ENCODE measurements around the gene CCL15.
A peak's percentile ranks its signal among the peaks of the same experiment; 100 is the strongest.
"Not testable (repeated sequence)": the region's sequence is repeated elsewhere in the genome, so short reads cannot be mapped to it uniquely, and the experiment has no call there.

Gene CCL15

GRCh38 chr17:36015895-36016294, 14.5 kb upstream of the CCL15 start:
- not testable (repeated sequence) for H3K4me1 ChIP-seq (ENCODE audit: control insufficient read depth in 1 of 2, insufficient read depth in 2 of 2, low read length in 2 of 2); H3K4me3 ChIP-seq (ENCODE audit: low read depth in 1 of 2, low read length in 2 of 2); H3K27ac ChIP-seq (ENCODE audit: low read length); H3K27me3 ChIP-seq (ENCODE audit: low read depth, low read length); H3K36me3 ChIP-seq (ENCODE audit: control insufficient read depth in 1 of 2, insufficient read depth in 2 of 2, low read length in 2 of 2)
- H3K9me3 ChIP-seq (ENCODE audit: control insufficient read depth in 1 of 2, low read length in 2 of 2) = peaks cover 0 to 13% of the 10 kb centered on the region in 2 donors

GRCh38 chr17:36014946-36015345, 13.6 kb upstream of the CCL15 start:
- Histone ChIP-seq H3K4me1 (ENCODE audit: control insufficient read depth in 1 of 2, insufficient read depth in 2 of 2, low read length in 2 of 2) (no peaks in the 10 kb centered on the region), H3K9me3 (ENCODE audit: control insufficient read depth in 1 of 2, low read length in 2 of 2) (peaks cover 0 to 17% of the 10 kb centered on the region in 2 donors), H3K27me3 (ENCODE audit: low read depth, low read length) (no peaks in the 10 kb centered on the region), H3K4me3 (ENCODE audit: low read depth in 1 of 2, low read length in 2 of 2) (no peak overlapping the region), H3K27ac (ENCODE audit: low read length) (no peak overlapping the region), H3K36me3 (ENCODE audit: control insufficient read depth in 1 of 2, insufficient read depth in 2 of 2, low read length in 2 of 2) (no peaks in the 10 kb centered on the region)

GRCh38 chr17:36011201-36011600, 9.8 kb upstream of the CCL15 start:
- H3K4me3 ChIP-seq (ENCODE audit: low read depth in 1 of 2, low read length in 2 of 2) = no peak overlapping the region
- H3K27ac ChIP-seq (ENCODE audit: low read length) = no peak overlapping the region
- H3K9me3 ChIP-seq (ENCODE audit: control insufficient read depth in 1 of 2, low read length in 2 of 2) = peaks cover 0 to 32% of the 10 kb centered on the region in 2 donors
- H3K4me1 ChIP-seq (ENCODE audit: control insufficient read depth in 1 of 2, insufficient read depth in 2 of 2, low read length in 2 of 2) = no peaks in the 10 kb centered on the region
- H3K27me3 ChIP-seq (ENCODE audit: low read depth, low read length) = no peaks in the 10 kb centered on the region
- H3K36me3 ChIP-seq (ENCODE audit: control insufficient read depth in 1 of 2, insufficient read depth in 2 of 2, low read length in 2 of 2) = no peaks in the 10 kb centered on the region

GRCh38 chr17:36008998-36009665, 7.8 kb upstream of the CCL15 start:
- Histone ChIP-seq H3K9me3 (ENCODE audit: control insufficient read depth in 1 of 2, low read length in 2 of 2) (peaks cover 0 to 32% of the 10 kb centered on the region in 2 donors), H3K4me1 (ENCODE audit: control insufficient read depth in 1 of 2, insufficient read depth in 2 of 2, low read length in 2 of 2) (no peaks in the 10 kb centered on the region), H3K4me3 (ENCODE audit: low read depth in 1 of 2, low read length in 2 of 2) (no peak overlapping the region), H3K27ac (ENCODE audit: low read length) (no peak overlapping the region), H3K27me3 (ENCODE audit: low read depth, low read length) (no peaks in the 10 kb centered on the region), H3K36me3 (ENCODE audit: control insufficient read depth in 1 of 2, insufficient read depth in 2 of 2, low read length in 2 of 2) (no peaks in the 10 kb centered on the region)

DNA sequence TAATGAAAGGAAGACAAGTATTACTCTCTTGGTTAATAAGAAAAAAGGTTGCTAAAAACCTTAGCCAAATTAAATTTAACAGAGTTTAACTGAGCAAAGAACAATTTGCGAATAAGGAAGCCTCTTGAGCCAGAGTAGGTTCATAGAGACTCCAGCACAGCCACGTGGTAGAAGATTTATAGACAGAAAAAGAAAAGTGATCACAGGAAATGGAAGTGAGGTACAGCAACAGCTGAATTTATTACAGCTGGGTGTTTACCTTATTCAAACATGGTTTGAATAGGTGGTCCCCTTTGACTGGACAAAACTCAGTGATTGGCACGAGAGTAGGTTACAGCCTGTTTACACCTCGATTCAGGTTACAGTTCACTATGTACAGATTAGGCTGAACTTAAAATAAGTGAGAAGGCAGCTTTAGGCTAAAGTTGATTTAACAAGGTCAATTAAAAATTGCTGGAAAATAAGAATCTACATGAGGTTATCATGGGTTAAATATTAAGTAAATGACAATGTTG, 3.3 kb upstream of the CCL15 start:
- Histone ChIP-seq H3K27ac (ENCODE audit: low read length) (no peak overlapping the region), H3K27me3 (ENCODE audit: low read depth, low read length) (no peaks in the 10 kb centered on the region), H3K36me3 (ENCODE audit: control insufficient read depth in 1 of 2, insufficient read depth in 2 of 2, low read length in 2 of 2) (no peaks in the 10 kb centered on the region), H3K4me3 (ENCODE audit: low read depth in 1 of 2, low read length in 2 of 2) (no peak overlapping the region), H3K9me3 (ENCODE audit: control insufficient read depth in 1 of 2, low read length in 2 of 2) (peaks cover 0 to 12% of the 10 kb centered on the region in 2 donors), H3K4me1 (ENCODE audit: control insufficient read depth in 1 of 2, insufficient read depth in 2 of 2, low read length in 2 of 2) (no peaks in the 10 kb centered on the region)

DNA sequence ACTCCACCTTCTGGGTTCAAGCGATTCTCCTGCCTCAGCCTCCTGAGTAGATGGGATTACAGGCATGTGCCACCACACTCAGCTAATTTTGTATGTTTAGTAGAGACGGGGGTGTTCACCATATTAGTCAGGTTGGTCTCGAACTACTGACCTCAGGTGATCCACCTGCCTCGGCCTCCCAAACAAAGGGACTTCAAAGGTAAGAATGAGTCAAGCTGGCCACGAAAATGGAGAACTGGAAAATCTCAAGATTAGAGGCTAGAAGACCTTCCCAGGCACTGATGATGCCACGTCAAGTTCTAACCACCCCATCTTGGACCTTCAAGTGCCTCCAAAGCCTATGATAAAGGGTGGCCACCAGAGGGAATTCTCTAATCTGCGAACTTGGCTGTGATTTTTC, 1.3 kb upstream of the CCL15 start:
- Histone ChIP-seq H3K27me3 (ENCODE audit: low read depth, low read length) (no peaks in the 10 kb centered on the region), H3K36me3 (ENCODE audit: control insufficient read depth in 1 of 2, insufficient read depth in 2 of 2, low read length in 2 of 2) (no peaks in the 10 kb centered on the region), H3K9me3 (ENCODE audit: control insufficient read depth in 1 of 2, low read length in 2 of 2) (peaks cover 0 to 1% of the 10 kb centered on the region in 2 donors), H3K27ac (ENCODE audit: low read length) (no peak overlapping the region), H3K4me3 (ENCODE audit: low read depth in 1 of 2, low read length in 2 of 2) (no peak overlapping the region), H3K4me1 (ENCODE audit: control insufficient read depth in 1 of 2, insufficient read depth in 2 of 2, low read length in 2 of 2) (no peaks in the 10 kb centered on the region)

GRCh38 chr17:36001862-36002603, 680 bp upstream of the CCL15 start:
- Histone ChIP-seq H3K27me3 (ENCODE audit: low read depth, low read length) (no peaks in the 10 kb centered on the region), H3K4me1 (ENCODE audit: control insufficient read depth in 1 of 2, insufficient read depth in 2 of 2, low read length in 2 of 2) (no peaks in the 10 kb centered on the region)

GRCh38 chr17:36000732-36001109, 632 bp downstream of the CCL15 start:
- H3K27ac ChIP-seq (ENCODE audit: low read length) = peak overlapping the region; percentile 54
- H3K36me3 ChIP-seq (ENCODE audit: control insufficient read depth in 1 of 2, insufficient read depth in 2 of 2, low read length in 2 of 2) = no peaks in the 10 kb centered on the region
- H3K27me3 ChIP-seq (ENCODE audit: low read depth, low read length) = no peaks in the 10 kb centered on the region
- H3K9me3 ChIP-seq (ENCODE audit: control insufficient read depth in 1 of 2, low read length in 2 of 2) = no peaks in the 10 kb centered on the region
- H3K4me1 ChIP-seq (ENCODE audit: control insufficient read depth in 1 of 2, insufficient read depth in 2 of 2, low read length in 2 of 2) = no peaks in the 10 kb centered on the region
- peak overlapping the region in 1 of 2 donors; percentile 30 for H3K4me3 ChIP-seq (ENCODE audit: low read depth in 1 of 2, low read length in 2 of 2)

More at GRCh38 chr17:36001862-36002603, 680 bp upstream of the CCL15 start:
- no peaks in the 10 kb centered on the region for H3K36me3 ChIP-seq (ENCODE audit: control insufficient read depth in 1 of 2, insufficient read depth in 2 of 2, low read length in 2 of 2)
- H3K27ac ChIP-seq (ENCODE audit: low read length) = peak overlapping the region; percentile 54
- H3K9me3 ChIP-seq (ENCODE audit: control insufficient read depth in 1 of 2, low read length in 2 of 2) = no peaks in the 10 kb centered on the region
- H3K4me3 ChIP-seq (ENCODE audit: low read depth in 1 of 2, low read length in 2 of 2) = peak overlapping the region in 1 of 2 donors; percentile 30

DNA sequence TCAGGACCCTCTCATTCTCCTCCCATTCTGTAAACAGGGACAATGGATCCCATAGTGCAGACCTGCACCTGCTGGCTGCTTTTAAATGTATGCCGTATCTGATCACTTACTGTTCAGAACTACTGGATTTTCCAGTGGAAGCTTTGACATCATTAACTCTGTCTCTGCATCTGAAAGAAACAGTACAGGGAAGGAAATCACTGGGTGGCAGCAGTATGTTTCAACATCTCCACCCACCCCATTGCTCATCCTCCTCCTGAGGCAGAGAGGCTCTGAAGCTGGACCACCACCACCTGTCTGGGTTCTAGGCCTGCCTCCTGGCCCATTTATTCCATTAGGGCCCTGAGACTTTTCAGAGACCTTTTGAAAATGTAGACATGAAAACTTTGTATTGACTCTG, 2.6 kb downstream of the CCL15 start:
- no peaks in the 10 kb centered on the region for H3K36me3 ChIP-seq (ENCODE audit: control insufficient read depth in 1 of 2, insufficient read depth in 2 of 2, low read length in 2 of 2)
- H3K4me1 ChIP-seq (ENCODE audit: control insufficient read depth in 1 of 2, insufficient read depth in 2 of 2, low read length in 2 of 2) = no peaks in the 10 kb centered on the region
- H3K4me3 ChIP-seq (ENCODE audit: low read depth in 1 of 2, low read length in 2 of 2) = no peak overlapping the region
- H3K27me3 ChIP-seq (ENCODE audit: low read depth, low read length) = no peaks in the 10 kb centered on the region
- no peak overlapping the region for H3K27ac ChIP-seq (ENCODE audit: low read length)
- no peaks in the 10 kb centered on the region for H3K9me3 ChIP-seq (ENCODE audit: control insufficient read depth in 1 of 2, low read length in 2 of 2)

- no peaks in the 10 kb centered on the region for H3K9me3 ChIP-seq (ENCODE audit: control insufficient read depth in 1 of 2, low read length in 2 of 2)
- no peaks in the 10 kb centered on the region for H3K36me3 ChIP-seq (ENCODE audit: control insufficient read depth in 1 of 2, insufficient read depth in 2 of 2, low read length in 2 of 2)
- H3K4me1 ChIP-seq (ENCODE audit: control insufficient read depth in 1 of 2, insufficient read depth in 2 of 2, low read length in 2 of 2) = no peaks in the 10 kb centered on the region
- H3K27me3 ChIP-seq (ENCODE audit: low read depth, low read length) = no peaks in the 10 kb centered on the region
- H3K27ac ChIP-seq (ENCODE audit: low read length) = no peak overlapping the region
- H3K4me3 ChIP-seq (ENCODE audit: low read depth in 1 of 2, low read length in 2 of 2) = no peak overlapping the region
Observed at GRCh38 chr17:35998018-35998545, 3.3 kb downstream of the CCL15 start.

- H3K36me3 ChIP-seq (ENCODE audit: control insufficient read depth in 1 of 2, insufficient read depth in 2 of 2, low read length in 2 of 2); H3K4me3 ChIP-seq (ENCODE audit: low read depth in 1 of 2, low read length in 2 of 2); H3K4me1 ChIP-seq (ENCODE audit: control insufficient read depth in 1 of 2, insufficient read depth in 2 of 2, low read length in 2 of 2); H3K27me3 ChIP-seq (ENCODE audit: low read depth, low read length); H3K9me3 ChIP-seq (ENCODE audit: control insufficient read depth in 1 of 2, low read length in 2 of 2); H3K27ac ChIP-seq (ENCODE audit: low read length): not testable (repeated sequence)
Observed at GRCh38 chr17:35995346-35995745, 6.0 kb downstream of the CCL15 start.

Data from muscle layer of duodenum (tissue), 2 donors.